Left lobe of liver (tissue), 2 donors: ENCODE measurements around the gene CLRN3. TPM values are rescaled to one million over a fixed set of nuclear protein-coding genes. Genes with fewer than 3 reads are reported as not detected.

Source experiments
- ATAC-seq: fragments of 200-7000 bp; cut with Tn5 transposase; one replicate; pipeline ENCODE4 v1.9.1; 2020; ENCODE audit warnings: mild to moderate bottlenecking, moderate library complexity
- DNase-seq: peaks from one replicate; pipeline ENCODE4 v3.0.0-alpha.2; 2020; ENCODE audit warnings: low spot score
- total RNA-seq: library from RNA; stranded (reverse); gene quantifications from one replicate; pipeline ENCODE4 v1.2.1, GENCODE V29; 2021
- donor health status: DM: no; HTN: no; CAD: no; lungs with moderate emphysema.
- donor health status: DM: no; HTN: yes; CAD: no.

The CLRN3 gene
- total RNA-seq, 1 donor from 2014 or later, result 25.1 TPM

GRCh38 chr10:127903789-127904188, 11.0 kb upstream of the CLRN3 start:
- no peak for DNase-seq
- ATAC-seq, result no peak

DNA sequence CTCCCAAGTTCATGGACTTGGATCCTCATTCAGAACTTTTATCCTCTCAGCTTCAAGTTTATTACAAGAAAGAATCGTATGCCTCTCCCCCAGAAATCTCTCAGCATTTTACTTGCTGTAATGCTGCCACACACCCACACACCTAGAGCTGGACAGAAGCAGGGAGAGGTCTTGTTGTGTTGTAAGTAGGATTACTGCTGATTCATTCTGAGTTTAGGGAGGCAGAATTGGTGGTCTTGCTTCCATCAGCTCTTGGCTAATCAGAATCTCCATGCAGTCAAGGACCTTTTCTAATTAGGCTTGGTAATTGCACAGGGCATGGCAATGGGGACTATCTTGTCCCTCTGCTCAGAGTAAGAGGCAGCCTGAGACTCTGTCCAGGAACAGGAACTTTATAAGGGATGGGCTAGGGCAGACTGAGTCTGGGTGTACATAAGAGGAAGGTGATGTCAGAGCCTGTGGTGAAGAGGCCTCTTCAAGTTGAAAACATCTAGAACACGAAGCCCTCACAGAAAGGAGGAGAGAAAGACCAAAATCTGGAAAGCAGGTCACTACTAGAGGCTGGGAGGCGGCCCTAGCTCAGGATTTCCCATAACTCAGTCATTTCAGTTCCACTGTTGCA, 7.1 kb upstream of the CLRN3 start:
- DNase-seq (no peak), ATAC-seq (peak; percentile 23)

DNA sequence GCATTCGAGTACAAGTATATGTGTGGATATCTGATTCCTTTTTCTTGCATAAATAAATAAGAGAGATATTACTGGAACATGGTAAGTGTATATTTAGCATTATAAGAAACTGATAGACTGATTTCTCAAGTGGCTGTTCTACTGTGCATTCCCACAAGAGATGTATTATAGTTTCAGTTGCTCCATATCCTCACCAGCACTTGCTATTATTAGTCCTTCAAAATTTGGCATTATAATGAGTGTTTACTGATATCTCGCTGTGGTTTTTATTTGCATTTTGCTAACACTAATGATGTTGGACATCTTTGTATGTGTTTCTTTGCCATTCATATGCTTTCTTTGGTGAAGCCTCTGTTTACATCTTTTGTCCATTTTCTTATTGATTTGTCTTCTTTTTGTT, 4.4 kb upstream of the CLRN3 start:
- ATAC-seq (no peak), DNase-seq (no peak)

GRCh38 chr10:127896590-127896989, 3.8 kb upstream of the CLRN3 start:
- ATAC-seq (no peak), DNase-seq (no peak)

DNA sequence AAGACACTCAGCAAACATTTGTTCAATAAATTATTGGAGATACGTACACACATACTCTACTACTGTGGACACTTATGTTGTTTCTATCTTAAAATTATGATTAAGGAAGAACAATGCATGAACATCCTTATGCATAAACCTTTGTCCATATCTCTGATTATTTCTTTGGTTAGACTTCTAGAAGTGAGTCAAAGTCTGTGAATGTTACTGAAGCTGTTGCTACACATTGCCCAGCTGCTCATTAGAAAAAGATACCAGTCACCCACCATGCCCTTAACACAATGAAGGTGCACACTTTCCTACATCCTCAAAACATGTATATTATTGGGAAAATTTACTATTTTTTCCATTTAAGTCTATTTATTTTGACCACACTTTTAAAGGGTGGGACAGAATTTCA, 1.4 kb upstream of the CLRN3 start:
- ATAC-seq (no peak), DNase-seq (no peak)

GRCh38 chr10:127890832-127891334, 1.9 kb downstream of the CLRN3 start:
- DNase-seq, result no peak
- peak; percentile 35 for ATAC-seq

GRCh38 chr10:127890216-127890615, 2.5 kb downstream of the CLRN3 start:
- DNase-seq (no peak), ATAC-seq (no peak)

GRCh38 chr10:127889605-127890195, 3.0 kb downstream of the CLRN3 start:
- ATAC-seq, result peak; percentile 4
- no peak for DNase-seq

- ATAC-seq (no peak), DNase-seq (no peak)
These were observed 4.0 kb downstream of the CLRN3 start for GRCh38 chr10:127888521-127889312.

DNA sequence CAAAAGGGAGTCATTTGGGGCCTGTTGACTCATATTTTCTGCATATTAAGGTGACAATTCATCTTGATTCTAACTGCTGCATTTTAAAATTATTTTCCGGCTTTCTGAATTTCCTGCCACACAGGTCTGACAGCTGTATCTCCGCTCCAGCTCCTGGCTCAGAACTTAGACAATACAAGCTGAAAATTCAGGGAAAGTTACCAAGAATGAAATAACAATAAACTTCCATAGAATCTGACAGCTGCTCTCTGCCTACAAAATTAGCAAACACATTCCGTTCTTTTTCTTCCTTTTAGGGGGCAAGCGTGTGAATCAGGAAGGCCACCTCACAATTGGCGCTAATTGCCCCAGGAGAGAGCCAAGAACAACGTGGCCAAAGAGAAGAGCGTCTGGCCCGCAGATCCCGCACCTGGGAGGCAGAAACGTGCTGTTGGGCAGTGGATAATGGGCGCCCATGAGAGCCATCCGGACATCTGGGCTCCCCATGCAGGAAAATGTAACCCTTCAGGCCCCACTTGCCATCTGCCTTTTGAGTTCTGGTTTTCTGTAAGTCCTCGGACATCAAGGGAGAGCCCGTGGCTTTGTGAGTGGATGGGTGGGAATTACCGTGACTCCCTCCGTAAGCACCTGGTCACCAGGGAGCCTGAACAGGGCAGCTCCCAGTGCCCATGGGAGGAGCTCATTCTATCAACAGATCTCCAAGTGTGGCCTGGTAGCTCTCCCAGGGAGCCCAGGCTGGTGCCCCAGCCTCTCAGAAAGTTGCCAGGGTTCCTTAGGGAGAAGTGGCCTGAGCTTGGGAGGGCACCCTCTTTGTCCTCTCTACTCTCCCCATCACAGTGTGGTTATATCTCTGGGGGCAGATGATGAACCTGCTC, 5.0 kb downstream of the CLRN3 start:
- DNase-seq (no peak), ATAC-seq (no peak)

DNA sequence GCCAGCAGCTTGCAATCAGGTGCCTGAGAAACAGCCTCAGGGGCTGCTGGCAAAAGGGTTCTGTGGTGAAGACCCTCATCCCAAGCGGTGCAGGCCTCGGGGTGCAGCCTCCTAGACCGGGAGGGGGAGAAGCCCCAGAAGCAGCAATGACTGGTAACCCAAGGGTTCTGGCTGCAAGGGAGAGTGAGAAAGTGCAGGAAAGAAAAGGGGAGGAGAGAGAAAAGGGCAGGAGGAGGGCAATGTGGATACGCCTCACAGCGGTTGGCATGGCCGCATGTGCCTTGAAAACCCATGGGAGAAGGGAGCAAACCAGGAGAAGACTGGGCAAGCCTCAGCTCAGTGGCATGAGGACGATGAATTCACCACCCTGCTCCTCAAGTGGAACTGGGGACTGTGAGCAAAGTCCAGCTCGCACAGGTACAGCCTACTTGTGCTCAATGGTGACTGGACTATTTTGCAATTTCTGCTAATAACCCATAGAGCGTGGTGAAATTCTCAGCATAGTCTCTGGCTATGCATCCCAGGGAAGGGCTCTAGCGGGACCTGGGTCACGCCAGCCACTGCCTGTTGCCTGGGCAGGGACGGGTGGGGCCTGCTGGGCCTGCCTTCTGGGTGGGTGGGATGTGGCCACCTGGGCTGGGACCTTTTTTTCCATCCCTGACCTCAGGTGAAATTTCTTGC, 6.2 kb downstream of the CLRN3 start:
- ATAC-seq (peak; percentile 81), DNase-seq (peak; percentile 79)

- DNase-seq, result no peak
- ATAC-seq, result no peak
These were observed 8.2 kb downstream of the CLRN3 start for GRCh38 chr10:127884501-127884900.

DNA sequence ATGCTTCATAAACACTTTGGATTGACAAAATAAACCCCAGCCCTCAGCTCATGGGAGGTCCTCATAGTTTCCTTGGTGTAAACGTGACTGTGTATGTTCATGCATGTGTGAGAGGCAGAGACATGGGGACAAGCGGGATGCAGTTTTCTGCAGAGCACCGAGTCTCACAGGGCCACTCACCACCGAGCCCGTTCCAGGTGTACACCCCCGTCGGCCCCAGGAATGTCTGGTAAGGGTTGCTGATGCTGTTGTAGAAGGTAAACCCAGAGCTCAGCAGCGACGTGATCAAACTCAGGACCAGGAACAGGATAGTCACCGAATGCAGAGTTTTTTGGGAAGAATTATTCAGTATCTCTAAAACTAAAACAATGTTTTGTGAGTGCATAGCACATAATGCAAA, 9.2 kb downstream of the CLRN3 start:
- DNase-seq (no peak), ATAC-seq (no peak)

DNA sequence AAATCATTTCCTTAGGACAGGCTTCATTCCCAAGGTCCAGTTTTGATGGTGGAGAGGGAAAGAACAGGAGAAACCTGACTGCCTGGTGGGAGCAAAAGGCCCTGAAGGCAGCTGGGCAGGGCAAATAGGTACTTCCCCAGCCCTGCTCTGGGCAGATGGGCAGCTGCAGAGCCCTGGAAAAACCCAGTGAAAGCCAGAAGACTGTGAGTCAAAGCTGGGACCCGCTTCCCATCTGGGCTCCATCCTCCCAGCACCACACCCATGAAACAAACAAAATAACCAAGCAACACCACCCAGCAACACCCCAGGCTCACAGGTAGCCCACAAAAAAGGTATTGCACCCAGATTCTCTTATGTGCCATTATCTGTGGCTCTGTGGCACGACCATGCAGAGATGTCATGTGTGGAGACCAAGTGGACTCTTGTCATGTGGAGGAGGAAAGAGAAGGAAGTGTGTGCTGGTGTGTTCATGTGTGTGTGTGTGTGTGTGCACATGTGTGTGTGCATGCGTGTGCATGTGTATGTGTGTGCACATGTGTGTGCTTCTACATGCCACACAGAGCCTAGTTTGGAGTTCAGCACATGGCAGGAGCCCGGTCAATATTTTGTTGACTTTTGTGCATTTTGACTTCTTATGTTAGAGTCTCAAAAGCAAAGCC, 9.8 kb downstream of the CLRN3 start:
- ATAC-seq (no peak), DNase-seq (no peak)

- ATAC-seq, result no peak
- no peak for DNase-seq
These were observed 10.3 kb downstream of the CLRN3 start for GRCh38 chr10:127882391-127882790.

DNA sequence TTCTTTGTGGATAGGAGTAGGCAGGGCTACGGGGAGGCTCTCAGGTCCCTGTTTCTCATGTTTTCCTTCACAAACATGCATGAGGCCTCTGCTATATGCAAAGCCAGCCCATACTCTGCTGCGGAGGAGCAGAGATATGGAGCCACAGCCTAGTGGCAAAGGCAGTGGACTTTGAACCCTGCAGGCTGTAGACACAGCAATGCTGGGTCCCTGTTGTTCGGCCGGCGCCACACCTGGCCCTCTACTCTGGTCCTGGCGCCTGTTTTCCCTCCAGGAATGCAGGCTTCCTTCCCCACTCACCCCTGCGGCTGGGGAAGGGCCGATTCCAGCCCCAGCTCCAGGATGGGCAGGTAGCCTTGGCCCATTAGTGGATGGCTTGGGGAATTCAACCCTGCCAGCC, 11.5 kb downstream of the CLRN3 start:
- peak; percentile 76 for ATAC-seq
- DNase-seq, result no peak

DNA sequence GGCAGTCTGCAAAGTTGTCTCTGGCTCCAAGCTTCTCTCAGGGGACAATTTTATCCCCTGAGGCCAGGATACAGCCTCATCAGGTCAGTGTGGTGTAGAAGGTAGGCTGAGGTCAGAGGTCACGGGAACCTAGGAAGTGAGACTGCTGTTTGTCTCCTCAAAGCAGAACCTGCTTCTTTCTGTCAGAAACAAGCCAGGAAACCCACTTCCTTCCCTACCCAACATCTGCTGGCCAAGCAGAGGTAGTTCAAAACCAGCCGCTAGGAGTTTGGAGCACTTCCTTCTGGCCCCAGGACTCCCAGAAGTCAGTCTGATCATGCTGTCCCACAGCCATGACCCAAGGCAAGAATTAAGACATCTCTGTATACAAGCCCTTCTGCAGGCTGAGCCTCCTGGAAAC, 12.2 kb downstream of the CLRN3 start:
- ATAC-seq (peak; percentile 27), DNase-seq (no peak)

GRCh38 chr10:127878475-127879055, 14.2 kb downstream of the CLRN3 start:
- DNase-seq, result no peak
- ATAC-seq, result peak; percentile 56

DNA sequence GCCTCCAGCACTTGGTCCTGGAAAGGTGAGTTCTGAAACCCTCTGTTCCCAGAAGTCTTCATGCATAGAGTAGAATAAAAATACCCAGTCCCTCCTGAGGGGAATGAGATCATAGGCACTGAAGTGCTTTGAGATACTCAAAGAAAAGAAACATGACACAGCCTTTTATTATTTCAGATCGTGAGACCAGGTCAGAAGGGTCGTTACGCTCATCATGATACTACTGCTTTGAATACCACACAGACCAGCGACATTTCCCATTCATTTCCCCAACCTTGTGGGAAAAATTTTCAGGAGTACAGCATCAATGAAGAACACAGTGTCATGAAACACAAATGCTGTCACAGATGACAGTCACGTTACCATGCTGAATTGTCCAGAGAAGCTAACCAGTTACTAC, 15.0 kb downstream of the CLRN3 start:
- no peak for DNase-seq
- no peak for ATAC-seq

DNA sequence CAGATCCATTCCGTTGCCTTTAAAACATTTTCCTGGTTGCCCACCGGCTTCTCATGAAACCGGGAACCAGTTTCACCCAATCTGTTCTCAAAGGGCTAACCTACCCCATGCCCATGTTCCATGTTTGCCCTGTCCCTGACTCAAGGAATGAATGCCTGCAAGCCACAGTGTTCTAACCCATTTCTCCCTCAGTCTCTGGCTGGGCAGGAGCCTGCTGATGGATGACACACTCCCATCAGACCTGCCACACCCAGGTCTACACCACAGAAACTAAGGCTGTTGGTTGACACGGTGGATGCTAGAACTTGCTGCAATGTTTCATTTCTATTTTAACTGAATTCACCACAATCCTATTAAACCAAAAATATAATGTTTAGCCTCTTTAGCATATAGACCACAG, 15.6 kb downstream of the CLRN3 start:
- DNase-seq (no peak), ATAC-seq (no peak)
